Measurements from ENCODE around the gene MAMLD1.

The MAMLD1 gene

GRCh38 chrX:150506020-150506419 lies 142.9 kb downstream of the MAMLD1 start:
- DNase-seq = no peak

GRCh38 chrX:150506486-150506885 lies 143.4 kb downstream of the MAMLD1 start:
- no peak for DNase-seq

- no peak for DNase-seq
Measured at GRCh38 chrX:150507251-150507856, 144.2 kb downstream of the MAMLD1 start.

GRCh38 chrX:150508018-150508417 lies 144.9 kb downstream of the MAMLD1 start:
- DNase-seq = no peak

GRCh38 chrX:150508451-150509367 lies 145.6 kb downstream of the MAMLD1 start:
- DNase-seq = no peak

GRCh38 chrX:150509703-150510102 lies 146.6 kb downstream of the MAMLD1 start:
- no peak for DNase-seq

GRCh38 chrX:150512461-150512901 lies 149.4 kb downstream of the MAMLD1 start:
- DNase-seq = no peak

- DNase-seq = no peak
Measured at GRCh38 chrX:150513544-150513943, 150.4 kb downstream of the MAMLD1 start.

GRCh38 chrX:150514462-150514861 lies 151.3 kb downstream of the MAMLD1 start:
- DNase-seq = no peak

- DNase-seq = no peak
Measured at GRCh38 chrX:150515801-150516200, 152.7 kb downstream of the MAMLD1 start.

- no peak for DNase-seq
Measured at GRCh38 chrX:150517303-150517910, 154.3 kb downstream of the MAMLD1 start.

GRCh38 chrX:150522494-150522893 lies 159.4 kb downstream of the MAMLD1 start:
- DNase-seq = no peak

- DNase-seq = no peak
Measured at GRCh38 chrX:150525061-150525919, 162.2 kb downstream of the MAMLD1 start.

- DNase-seq = no peak
Measured at GRCh38 chrX:150526692-150527091, 163.6 kb downstream of the MAMLD1 start.

- no peak for DNase-seq
Measured at GRCh38 chrX:150527108-150527507, 164.0 kb downstream of the MAMLD1 start.

GRCh38 chrX:150529587-150529986 lies 166.5 kb downstream of the MAMLD1 start:
- no peak for DNase-seq

- DNase-seq = no peak
Measured at GRCh38 chrX:150530821-150531220, 167.7 kb downstream of the MAMLD1 start.

- DNase-seq = no peak
Measured at GRCh38 chrX:150531467-150531866, 168.3 kb downstream of the MAMLD1 start.

GRCh38 chrX:150533863-150534262 lies 170.7 kb downstream of the MAMLD1 start:
- DNase-seq = no peak

GRCh38 chrX:150536455-150537116 lies 173.5 kb downstream of the MAMLD1 start:
- DNase-seq = no peak

- no peak for DNase-seq
Measured at GRCh38 chrX:150537851-150538250, 174.7 kb downstream of the MAMLD1 start.

GRCh38 chrX:150540965-150541364 lies 177.8 kb downstream of the MAMLD1 start:
- DNase-seq = no peak
